H1 (cell line): ENCODE data around the gene SECISBP2. TPM values are rescaled to one million over a fixed set of nuclear protein-coding genes. Genes with fewer than 3 reads are reported as not detected.

Experiments used
- CTCF ChIA-PET: fragments of 300-600 bp; sonication (Branson Sonifier 250); formaldehyde crosslinking; loops from one replicate; lab custom pipeline; 2021; ENCODE audit not compliant: partially characterized antibody; lab: Charles Lee
- POLR2A ChIA-PET: fragments of 300-600 bp; sonication (Branson Sonifier 250); formaldehyde crosslinking; loops from one replicate; lab custom pipeline; 2021; ENCODE audit warnings: inconsistent platforms; ENCODE audit not compliant: partially characterized antibody; lab: Charles Lee
- DNase-seq, 2 experiments: peaks; one replicate each; pipeline versions ENCODE4 v3.0.0 to v3.0.0-alpha.2; 2010 to 2022; ENCODE audit warnings: low spot score in 2 of 2, low read depth in 1 of 2, mixed read lengths in 1 of 2
- FAIRE-seq: peaks from 2 replicates; lab custom pipeline; 2011; peaks lifted over from hg19 to GRCh38; lab: Jason Lieb, UNC
- H2AFZ ChIP-seq: 2 replicates; pipeline ENCODE4 v1.8.1; 2012; ENCODE audit warnings: low read length, inconsistent platforms
- H2AK5ac ChIP-seq: 2 replicates; pipeline ENCODE4 v1.6.1; 2013; ENCODE audit warnings: low read depth, low read length
- H2BK120ac ChIP-seq: replicated peaks from 2 replicates; pipeline ENCODE3; 2013; ENCODE audit warnings: low read depth, low read length, inconsistent platforms
- H2BK12ac ChIP-seq: 2 replicates; pipeline ENCODE4 v1.6.1; 2013; ENCODE audit warnings: low read depth, low read length
- H2BK15ac ChIP-seq: 2 replicates; pipeline ENCODE4 v1.6.1; 2013; ENCODE audit warnings: low read length
- H2BK20ac ChIP-seq: 2 replicates; pipeline ENCODE4 v1.6.1; 2013; ENCODE audit warnings: low read length
- H2BK5ac ChIP-seq: 2 replicates; pipeline ENCODE4 v1.6.1; 2013; ENCODE audit warnings: low read depth, low read length
- H3K14ac ChIP-seq: 2 replicates; pipeline ENCODE4 v1.6.1; 2013; ENCODE audit warnings: inconsistent platforms; ENCODE audit not compliant: insufficient read length
- H3K18ac ChIP-seq: 2 replicates; pipeline ENCODE4 v1.6.1; 2013; ENCODE audit warnings: low read length; ENCODE audit errors: extremely low read depth
- H3K23ac ChIP-seq: 2 replicates; pipeline ENCODE4 v1.6.1; 2013; ENCODE audit warnings: inconsistent platforms; ENCODE audit not compliant: insufficient read length
- H3K23me2 ChIP-seq: 2 replicates; pipeline ENCODE4 v1.6.1; 2013; ENCODE audit warnings: low read depth, low read length
- H3K27ac ChIP-seq: 2 replicates; pipeline ENCODE4 v1.6.1; 2011; ENCODE audit warnings: low read depth, low read length, inconsistent platforms
- H3K27me3 ChIP-seq, 4 experiments: replicated peaks in 1 of 4; 1 replicate in 1 of 4; 2 replicates in 3 of 4; pipeline versions ENCODE4 v1.6.1 to v1.8.1; 2011 to 2013; ENCODE audit warnings: low read length in 3 of 4, mild to moderate bottlenecking in 3 of 4, inconsistent platforms in 2 of 4, mixed read lengths in 2 of 4, moderate library complexity in 1 of 4; ENCODE audit not compliant: control insufficient read depth in 3 of 4, insufficient read depth in 3 of 4; ENCODE audit errors: extremely low read depth in 1 of 4
- H3K36me3 ChIP-seq, 4 experiments: 2 replicates each; pipeline versions ENCODE4 v1.6.1 to v1.8.1; 2011 to 2013; ENCODE audit warnings: mild to moderate bottlenecking in 4 of 4, low read length in 3 of 4, moderate library complexity in 2 of 4, control low read depth in 1 of 4, inconsistent platforms in 1 of 4; ENCODE audit not compliant: insufficient read depth in 4 of 4, control insufficient read depth in 2 of 4
- H3K4ac ChIP-seq: replicated peaks from 2 replicates; pipeline ENCODE3; 2013; ENCODE audit warnings: low read length, low read depth, mixed read lengths, inconsistent platforms; ENCODE audit not compliant: insufficient read length
- H3K4me1 ChIP-seq, 4 experiments: replicated peaks in 1 of 4; 1 replicate in 1 of 4; 2 replicates in 3 of 4; pipeline versions ENCODE4 v1.6.1 to v1.8.1; 2011 to 2013; ENCODE audit warnings: low read length in 3 of 4, inconsistent platforms in 2 of 4, mixed read lengths in 1 of 4; ENCODE audit not compliant: insufficient read depth in 4 of 4, control insufficient read depth in 3 of 4
- H3K4me2 ChIP-seq, 2 experiments: 2 replicates each; pipeline versions ENCODE4 v1.6.1 to v1.8.1; 2011 to 2013; ENCODE audit warnings: low read depth in 2 of 2, low read length in 2 of 2, control low read depth in 1 of 2, inconsistent platforms in 1 of 2, mild to moderate bottlenecking in 1 of 2; ENCODE audit not compliant: insufficient read depth in 1 of 2
- H3K4me3 ChIP-seq, 4 experiments: fragments of 200-600, 300-600 bp in 1 of 4; sonication (generic), shearing (Covaris generic), sonication (Bioruptor Twin) in 1 of 4; 2 replicates each; pipeline versions ENCODE4 v1.5.1 to v1.8.1; 2011 to 2016; ENCODE audit warnings: low read length in 4 of 4, low read depth in 3 of 4, control low read depth in 2 of 4, inconsistent platforms in 2 of 4, mild to moderate bottlenecking in 2 of 4, mixed read lengths in 1 of 4, moderate library complexity in 1 of 4; ENCODE audit not compliant: insufficient read depth in 2 of 4; ENCODE audit errors: extremely low read depth in 1 of 4
- H3K56ac ChIP-seq: replicated peaks from 2 replicates; pipeline ENCODE3; 2013; ENCODE audit warnings: low read depth, mild to moderate bottlenecking, mixed read lengths, low read length, inconsistent platforms; ENCODE audit not compliant: insufficient read length
- H3K79me1 ChIP-seq: 2 replicates; pipeline ENCODE4 v1.6.1; 2013; ENCODE audit warnings: low read depth, low read length, control low read depth
- H3K79me2 ChIP-seq, 2 experiments: 2 replicates each; pipeline versions ENCODE4 v1.6.1 to v1.8.1; 2012 to 2013; ENCODE audit warnings: low read length in 2 of 2, mild to moderate bottlenecking in 2 of 2, inconsistent platforms in 1 of 2; ENCODE audit not compliant: insufficient read depth in 2 of 2, control insufficient read depth in 1 of 2
- H3K9ac ChIP-seq, 4 experiments: replicated peaks in 1 of 4; 1 replicate in 1 of 4; 2 replicates in 3 of 4; pipeline versions ENCODE4 v1.6.1 to v1.8.1; 2011 to 2013; ENCODE audit warnings: low read depth in 3 of 4, low read length in 3 of 4, control low read depth in 2 of 4, mild to moderate bottlenecking in 2 of 4, moderate library complexity in 2 of 4, inconsistent platforms in 1 of 4; ENCODE audit errors: extremely low read depth in 1 of 4
- H3K9me3 ChIP-seq, 2 experiments: 2 replicates each; pipeline versions ENCODE4 v1.6.1 to v1.8.1; 2012 to 2013; ENCODE audit warnings: mild to moderate bottlenecking in 2 of 2, moderate library complexity in 2 of 2, control low read depth in 1 of 2, inconsistent platforms in 1 of 2, low read depth in 1 of 2, low read length in 1 of 2, mixed read lengths in 1 of 2; ENCODE audit not compliant: insufficient read depth in 2 of 2
- H4K20me1 ChIP-seq, 2 experiments: replicated peaks in 1 of 2; 2 replicates each; pipeline versions ENCODE3 to v1.8.1; 2011 to 2013; ENCODE audit warnings: inconsistent platforms in 2 of 2, low read length in 2 of 2, mild to moderate bottlenecking in 1 of 2; ENCODE audit not compliant: insufficient read depth in 2 of 2, control insufficient read depth in 1 of 2
- H4K5ac ChIP-seq: 2 replicates; pipeline ENCODE4 v1.6.1; 2013; ENCODE audit warnings: low read length, low read depth, mixed read lengths, inconsistent platforms; ENCODE audit not compliant: insufficient read length
- H4K8ac ChIP-seq: 2 replicates; pipeline ENCODE4 v1.8.0; 2013; ENCODE audit warnings: mild to moderate bottlenecking, moderate library complexity, low read length, inconsistent platforms; ENCODE audit not compliant: insufficient read depth; ENCODE audit errors: extremely low read depth
- H4K91ac ChIP-seq: replicated peaks from 2 replicates; pipeline ENCODE3; 2013; ENCODE audit warnings: low read length, mixed read lengths, inconsistent platforms; ENCODE audit not compliant: insufficient read length
- ATF2 ChIP-seq: IDR thresholded peaks from 2 replicates; pipeline ENCODE4 v1.6.1; 2012; ENCODE audit warnings: low read length, inconsistent platforms
- BRCA1 ChIP-seq: IDR thresholded peaks from 2 replicates; pipeline ENCODE4 v1.6.1; 2012; ENCODE audit warnings: low read depth, low read length, improper control_type of control experiment
- CHD2 ChIP-seq: IDR thresholded peaks from 2 replicates; pipeline ENCODE4 v1.6.1; 2012; ENCODE audit warnings: low read length, improper control_type of control experiment
- CREB1 ChIP-seq: IDR thresholded peaks from 2 replicates; pipeline ENCODE4 v1.6.1; 2012; ENCODE audit warnings: inconsistent platforms
- CTBP2 ChIP-seq: IDR thresholded peaks from 2 replicates; pipeline ENCODE4 v1.7.0; 2011; ENCODE audit warnings: borderline replicate concordance, mild to moderate bottlenecking, moderate library complexity, mixed read lengths, low read length; ENCODE audit not compliant: insufficient read depth, insufficient read length
- EZH2 ChIP-seq: fragments of 200-600 bp; sonication (generic); IDR thresholded peaks from 2 replicates; pipeline ENCODE4 v1.7.1; 2012; ENCODE audit warnings: low read depth, mild to moderate bottlenecking, moderate library complexity, low read length, inconsistent platforms; ENCODE audit not compliant: severe bottlenecking
- JUN ChIP-seq: IDR thresholded peaks from 2 replicates; pipeline ENCODE4 v1.6.1; 2011; ENCODE audit warnings: low read depth, mild to moderate bottlenecking, improper control_type of control experiment, low read length
- POU5F1 ChIP-seq: IDR thresholded peaks from 2 replicates; pipeline ENCODE4 v1.6.1; 2011; ENCODE audit warnings: low read depth, mild to moderate bottlenecking, low read length, moderate library complexity
- RAD21 ChIP-seq, 2 experiments: IDR thresholded peaks in 1 of 2; conservative IDR thresholded peaks in 1 of 2; 2 replicates each; pipeline ENCODE4 v1.6.1; 2011; ENCODE audit warnings: low read depth in 2 of 2, low read length in 2 of 2, improper control_type of control experiment in 1 of 2, inconsistent platforms in 1 of 2, mild to moderate bottlenecking in 1 of 2, moderate library complexity in 1 of 2
- SAP30 ChIP-seq: fragments of 300-600 bp; sonication (generic); IDR thresholded peaks from 2 replicates; pipeline ENCODE4 v1.7.1; 2012; ENCODE audit warnings: low read length, moderate library complexity, mild to moderate bottlenecking, inconsistent platforms; ENCODE audit not compliant: insufficient read depth, insufficient replicate concordance
- TCF12 ChIP-seq: IDR thresholded peaks from 2 replicates; pipeline ENCODE4 v1.6.1; 2011; ENCODE audit warnings: low read depth, mild to moderate bottlenecking, low read length
- WGBS, 2 experiments: shearing (Covaris generic) in 1 of 2; methylation state at CpG; one replicate each; pipeline versions ENCODE4 v1.1.6 to v1.1.7; 2013 to 2015; ENCODE audit warnings: low lambda C conversion rate in 2 of 2, mixed read lengths in 2 of 2, inconsistent platforms in 1 of 2, low coverage in 1 of 2, missing lambda C conversion rate in 1 of 2; ENCODE audit not compliant: insufficient replicate concordance in 2 of 2, insufficient coverage in 1 of 2, insufficient read length in 1 of 2; ENCODE audit errors: extremely low coverage in 1 of 2, missing lambda C conversion rate in 1 of 2; 5-methylcytosine and 5-hydroxymethylcytosine counted together
- polyA plus RNA-seq, 7 experiments: library from polyadenylated mRNA; depleted of rRNA in 3 of 7; stranded (reverse) in 5 of 7; unstranded in 2 of 7; fragments of >200 nt in 5 of 7; fragments of 200-250 nt in 2 of 7; gene quantifications; 1 replicate in 5 of 7; 2 replicates in 1 of 7; 4 replicates in 1 of 7; pipeline versions ENCODE4 v1.2.1 to v1.2.3, GENCODE V29; 2011 to 2013; ENCODE audit warnings: missing spikeins in 2 of 7, mixed read lengths in 2 of 7
- total RNA-seq: library from RNA; stranded (reverse); fragmentation: NEBNext Ultra II Directional; extraction: Animal tissue kit (Norgen Biotek cat#: 25700); gene quantifications from 2 replicates; pipeline ENCODE4 v1.2.1, GENCODE V29; 2021
- TF ChIP-seq, protein P1 (sequence below): IDR thresholded peaks from 2 replicates; pipeline ENCODE4 v1.6.1; 2012; ENCODE audit warnings: inconsistent platforms

SECISBP2 gene
- total and polyA plus RNA-seq, 2 of the 8 experiments (the other 6 are each of a cell fraction or from before 2014, with no cell fraction given), result 39.0 to 61.7 TPM

- ChIA-PET POLR2A (interaction anchor here (1.2 kb wide), 1 partner anchor 9 kb away, joined by 3 read pairs; no protein-coding TSS in a partner anchor), CTCF (no interaction called here)
- no peak overlapping the region for H3K18ac ChIP-seq
- TF ChIP-seq SAP30, result no peak
- TF ChIP-seq BRCA1, result no peak
- no peak for TF ChIP-seq ATF2
- no peak for TF ChIP-seq CREB1
- no peak for TF ChIP-seq TCF12
- TF ChIP-seq, protein P1, sequence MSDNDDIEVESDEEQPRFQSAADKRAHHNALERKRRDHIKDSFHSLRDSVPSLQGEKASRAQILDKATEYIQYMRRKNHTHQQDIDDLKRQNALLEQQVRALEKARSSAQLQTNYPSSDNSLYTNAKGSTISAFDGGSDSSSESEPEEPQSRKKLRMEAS, result no peak
- TF ChIP-seq RAD21 (IDR thresholded peaks at IDR 0.05 in 1 of 2, conservative IDR thresholded peaks at IDR 0.05 in 1 of 2; ENCODE audit: low read depth in 2 of 2, low read length in 2 of 2), result no peak
- no peak for TF ChIP-seq JUN
- TF ChIP-seq CHD2, result no peak
- no peak for TF ChIP-seq EZH2
- TF ChIP-seq POU5F1, result no peak
- no peak for TF ChIP-seq CTBP2
These were observed 60.7 kb downstream of the SECISBP2 start for GRCh38 chr9:89379031-89379430.

More at GRCh38 chr9:89379031-89379430, 60.7 kb downstream of the SECISBP2 start:
- WGBS, 2 experiments, result 98% methylated on average over 14 of the region's 14 CpGs; no CpG with 5 or more reads in 1 of the 2 experiments
- no peaks in the 10 kb centered on the region for H3K79me1 ChIP-seq
- H3K56ac ChIP-seq, result no peak overlapping the region
- H3K4me1 ChIP-seq, result no peaks in the 10 kb centered on the region
- DNase-seq (no peak), FAIRE-seq (no peak)
- H3K4me3 ChIP-seq, result no peak overlapping the region
- H4K20me1 ChIP-seq, result peaks cover 3 to 12% of the 10 kb centered on the region in 2 experiments
- H3K23ac ChIP-seq, result no peak overlapping the region
- no peak overlapping the region for H4K91ac ChIP-seq
- H3K27ac ChIP-seq, result no peak overlapping the region
- H2BK20ac ChIP-seq, result no peak overlapping the region
- no peak overlapping the region for H2BK12ac ChIP-seq
- no peak overlapping the region for H3K9ac ChIP-seq
- no peak overlapping the region for H3K4ac ChIP-seq
- H3K79me2 ChIP-seq, result no peaks in the 10 kb centered on the region
- no peak overlapping the region for H3K4me2 ChIP-seq
- H3K36me3 ChIP-seq, result peaks cover 6 to 16% (median 7%) of the 10 kb centered on the region in 4 experiments; a peak in 6 of 8 replicates
- no peak overlapping the region for H2BK120ac ChIP-seq
- no peaks in the 10 kb centered on the region for H3K9me3 ChIP-seq
- H3K23me2 ChIP-seq, result no peaks in the 10 kb centered on the region
- no peak overlapping the region for H2AFZ ChIP-seq
- no peak overlapping the region for H4K5ac ChIP-seq
- H2BK5ac ChIP-seq, result no peak overlapping the region; the same call in 1 of the 2 replicates
- no peak overlapping the region for H2BK15ac ChIP-seq
- no peak overlapping the region for H3K14ac ChIP-seq
- no peak overlapping the region for H2AK5ac ChIP-seq
- no peaks in the 10 kb centered on the region for H3K27me3 ChIP-seq
- no peak overlapping the region for H4K8ac ChIP-seq
